Tibial artery (tissue), 4 donors: ENCODE data around the gene BTG3.

Experiments
- DNase-seq, 2 donors: peaks; one replicate each; pipeline ENCODE4 v3.0.0-alpha.2; 2019
- H3K27ac ChIP-seq, 2 donors: fragments of 200-600 bp; sonication (generic) in 1 of 2; 1 replicate in 1 of 2; 2 replicates in 1 of 2; pipeline ENCODE4 v1.5.1; 2018 to 2019; ENCODE audit warnings: mild to moderate bottlenecking in 1 of 2
- H3K27me3 ChIP-seq, 2 donors: fragments of 200-600 bp; sonication (generic) in 1 of 2; one replicate each; pipeline versions ENCODE4 v1.5.1 to v1.6.0; 2016 to 2019
- H3K36me3 ChIP-seq, 3 donors: fragments of 200-600 bp; sonication (generic) in 2 of 3; one replicate each; pipeline ENCODE4 v1.5.1; 2016 to 2019; ENCODE audit warnings: mild to moderate bottlenecking in 2 of 3
- H3K4me1 ChIP-seq, 4 donors: fragments of 200-600 bp; sonication (generic) in 2 of 4; 1 replicate in 3 of 4; 2 replicates in 1 of 4; pipeline ENCODE4 v1.5.1; 2016 to 2019
- H3K4me3 ChIP-seq, 2 donors: fragments of 200-600 bp; sonication (generic) in 1 of 2; 1 replicate in 1 of 2; 2 replicates in 1 of 2; pipeline ENCODE4 v1.5.1; 2018 to 2019; ENCODE audit warnings: mild to moderate bottlenecking in 2 of 2
- H3K9me3 ChIP-seq, 3 donors: fragments of 200-600 bp; sonication (generic) in 1 of 3; one replicate each; pipeline ENCODE4 v1.5.1; 2016 to 2019
- CTCF ChIP-seq, 2 experiments: fragments of 200-600 bp in 1 of 2; fragments of 450-650 bp in 1 of 2; IDR thresholded peaks; one replicate each; pipeline ENCODE4 v1.5.1; 2017 to 2019; ENCODE audit warnings: antibody characterized with exemption in 2 of 2, mild to moderate bottlenecking in 1 of 2, moderate library complexity in 1 of 2
- intact Hi-C: fragments of 100-400 bp; cut with DNase I; formaldehyde crosslinking; loops from one replicate; pipeline ENCODE4 v1.15.0; 2023; ENCODE audit warnings: low total_unique reads

The BTG3 gene, protein sequence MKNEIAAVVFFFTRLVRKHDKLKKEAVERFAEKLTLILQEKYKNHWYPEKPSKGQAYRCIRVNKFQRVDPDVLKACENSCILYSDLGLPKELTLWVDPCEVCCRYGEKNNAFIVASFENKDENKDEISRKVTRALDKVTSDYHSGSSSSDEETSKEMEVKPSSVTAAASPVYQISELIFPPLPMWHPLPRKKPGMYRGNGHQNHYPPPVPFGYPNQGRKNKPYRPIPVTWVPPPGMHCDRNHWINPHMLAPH

DNA sequence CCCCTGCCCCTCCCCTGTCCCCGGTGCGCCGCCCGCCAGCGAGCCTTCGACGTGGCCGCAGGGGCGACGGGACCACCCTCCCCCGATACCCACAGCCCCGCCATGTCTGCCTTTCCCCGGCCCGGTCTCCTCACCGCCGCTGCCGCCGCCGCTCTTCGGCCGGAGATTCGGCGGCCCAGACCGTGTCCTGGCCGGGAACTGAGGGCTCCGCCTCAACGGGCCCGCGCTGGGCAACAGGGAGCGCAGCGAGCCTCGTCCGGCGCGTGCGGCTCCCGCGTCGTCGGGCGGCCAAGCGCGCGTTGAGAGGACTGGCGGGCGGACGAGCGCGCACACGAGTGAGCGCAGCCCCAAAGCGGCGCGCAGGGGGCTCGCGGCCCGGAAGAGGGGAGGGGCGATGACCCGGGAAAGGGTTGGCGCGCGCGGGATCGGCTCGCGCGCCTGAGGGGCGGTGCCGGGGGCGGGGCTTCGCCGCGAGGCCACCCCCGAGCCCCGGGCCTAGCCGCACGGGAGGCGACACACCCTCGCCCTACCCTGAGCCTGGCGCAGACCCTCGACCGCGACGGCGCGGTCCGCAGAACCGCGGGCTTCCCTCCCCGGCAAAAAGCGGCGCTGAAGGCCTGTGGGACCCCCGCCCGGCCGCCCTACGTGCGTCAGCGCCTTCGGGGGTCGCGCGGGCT is at the start of gene BTG3:
Gene BTG3 (minus strand): TSS at position 337 of the 677 bp plus-strand sequence. CDS start 3,757 bp downstream, outside the sequence.
- peak within 1 kb of the TSS; percentile 74 to 96 for H3K4me3 ChIP-seq
- H3K27me3 ChIP-seq = no peaks in the 10 kb centered on the region
- peak; percentile 62 to 85 for DNase-seq
- intact Hi-C loops = loop anchor here (2.0 kb wide), 1 partner anchor 206 kb away; the partner anchor contains the start of gene C21orf91
- H3K9me3 ChIP-seq = no peaks in the 10 kb centered on the region
- H3K36me3 ChIP-seq = peaks cover under 1 to 5% (median 3%) of the 10 kb centered on the region in 3 donors
- peaks cover 0 to 17% (median 11%) of the 10 kb centered on the region in 4 donors for H3K4me1 ChIP-seq
- no peak for TF ChIP-seq CTCF (IDR thresholded peaks at IDR 0.05)
- H3K27ac ChIP-seq = peak within 1 kb of the TSS; percentile 96

- DNase-seq = no peak
- H3K27me3 ChIP-seq = peaks cover 0 to 6% of the 10 kb centered on the region in 2 donors
- no peak for TF ChIP-seq CTCF (IDR thresholded peaks at IDR 0.05)
- no peaks in the 10 kb centered on the region for H3K9me3 ChIP-seq
- H3K36me3 ChIP-seq = no peaks in the 10 kb centered on the region
- intact Hi-C loops = no loop called here
- peaks cover 0 to 2% (median 0%) of the 10 kb centered on the region in 4 donors for H3K4me1 ChIP-seq
- H3K27ac ChIP-seq = no peak overlapping the region
- no peak overlapping the region for H3K4me3 ChIP-seq
These were observed 48.2 kb upstream of the BTG3 start for GRCh38 chr21:17660862-17661261.

GRCh38 chr21:17660452-17660851 is 47.8 kb upstream of the BTG3 start:
- intact Hi-C loops = no loop called here
- TF ChIP-seq CTCF (IDR thresholded peaks at IDR 0.05) = no peak
- Histone ChIP-seq H3K36me3 (no peaks in the 10 kb centered on the region), H3K4me3 (no peak overlapping the region), H3K4me1 (peaks cover 0 to 2% (median 0%) of the 10 kb centered on the region in 4 donors), H3K9me3 (no peaks in the 10 kb centered on the region), H3K27me3 (peaks cover 0 to 6% of the 10 kb centered on the region in 2 donors), H3K27ac (no peak overlapping the region)
- no peak for DNase-seq

- Histone ChIP-seq H3K4me1 (peaks cover 0 to 2% (median 0%) of the 10 kb centered on the region in 4 donors), H3K27ac (no peak overlapping the region), H3K36me3 (no peaks in the 10 kb centered on the region), H3K9me3 (no peaks in the 10 kb centered on the region), H3K27me3 (peaks cover 0 to 6% of the 10 kb centered on the region in 2 donors), H3K4me3 (no peak overlapping the region)
- intact Hi-C loops = no loop called here
- DNase-seq = no peak
- no peak for TF ChIP-seq CTCF (IDR thresholded peaks at IDR 0.05)
These were observed 46.2 kb upstream of the BTG3 start for GRCh38 chr21:17658931-17659330.

DNA sequence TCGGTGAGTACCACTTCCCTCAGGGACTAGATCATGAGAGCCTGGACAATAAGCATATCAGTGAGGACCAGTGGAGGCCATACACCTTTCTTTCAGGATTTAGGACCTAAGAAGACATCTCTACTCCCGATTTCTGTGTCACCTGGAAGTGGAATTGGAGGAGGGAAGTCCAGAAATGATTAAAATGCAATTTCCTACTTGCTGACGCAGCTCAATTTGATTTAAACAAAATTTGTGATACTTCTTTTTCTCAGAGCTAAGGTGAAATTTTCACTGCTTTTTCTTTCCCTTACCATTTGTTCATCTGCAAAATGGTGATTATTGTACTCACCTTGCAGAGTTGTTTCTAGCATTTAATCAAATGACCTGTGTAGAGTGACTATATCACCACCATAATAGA is 38.8 kb upstream of the BTG3 start:
- H3K27me3 ChIP-seq = no peaks in the 10 kb centered on the region
- intact Hi-C loops = no loop called here
- H3K36me3 ChIP-seq = no peaks in the 10 kb centered on the region
- no peaks in the 10 kb centered on the region for H3K4me1 ChIP-seq
- DNase-seq = no peak
- H3K4me3 ChIP-seq = no peak overlapping the region
- H3K27ac ChIP-seq = no peak overlapping the region
- no peak for TF ChIP-seq CTCF (IDR thresholded peaks at IDR 0.05)
- no peaks in the 10 kb centered on the region for H3K9me3 ChIP-seq
